Colonic mucosa (tissue), 4 donors: Measurements from ENCODE around the gene C1orf116. TPM values are rescaled to one million over a fixed set of nuclear protein-coding genes. Genes with fewer than 3 reads are reported as not detected.
A peak's percentile ranks its signal among the peaks of the same experiment; 100 is the strongest.

Experiments used
- DNase-seq: peaks from one replicate; pipeline ENCODE4 v3.0.0-alpha.2; 2020
- H3K27ac ChIP-seq: fragments of 200-600 bp; one replicate; pipeline ENCODE4 v1.8.0; 2021
- H3K27me3 ChIP-seq: fragments of 200-600 bp; one replicate; pipeline ENCODE4 v1.8.0; 2021
- H3K36me3 ChIP-seq: fragments of 200-600 bp; one replicate; pipeline ENCODE4 v1.8.0; 2021
- H3K4me1 ChIP-seq: fragments of 200-600 bp; one replicate; pipeline ENCODE4 v1.8.0; 2021; ENCODE audit warnings: mild to moderate bottlenecking
- H3K4me3 ChIP-seq: fragments of 200-600 bp; one replicate; pipeline ENCODE4 v1.8.0; 2021
- H3K9ac ChIP-seq, 2 donors: one replicate each; pipeline ENCODE4 v1.7.0; 2013; ENCODE audit warnings: control low read depth in 2 of 2, low read depth in 2 of 2, low read length in 2 of 2
- H3K9me3 ChIP-seq: fragments of 200-600 bp; one replicate; pipeline ENCODE4 v1.8.0; 2021
- CTCF ChIP-seq: fragments of 200-600 bp; IDR thresholded peaks from one replicate; pipeline ENCODE4 v1.8.0; 2022; ENCODE audit warnings: antibody characterized with exemption, mild to moderate bottlenecking
- intact Hi-C: fragments of 100-400 bp; cut with DNase I; formaldehyde crosslinking; loops from one replicate; pipeline ENCODE4 v1.14.1; 2022
- total RNA-seq, 2 donors: library from RNA; stranded (reverse); fragmentation: NEBNext Ultra II Directional in 1 of 2; extraction: Animal tissue kit (Norgen Biotek cat#: 25700) in 1 of 2; gene quantifications; one replicate each; pipeline ENCODE4 v1.2.1, GENCODE V29; 2021
- donor health status: healthy.
- donor health status: DM: no; HTN: no; CAD: no.
- donor health status: DM: no; HTN: no; CAD: no.

C1orf116 gene
- total RNA-seq, 2 donors from 2014 or later = 12.0 to 25.5 TPM

DNA sequence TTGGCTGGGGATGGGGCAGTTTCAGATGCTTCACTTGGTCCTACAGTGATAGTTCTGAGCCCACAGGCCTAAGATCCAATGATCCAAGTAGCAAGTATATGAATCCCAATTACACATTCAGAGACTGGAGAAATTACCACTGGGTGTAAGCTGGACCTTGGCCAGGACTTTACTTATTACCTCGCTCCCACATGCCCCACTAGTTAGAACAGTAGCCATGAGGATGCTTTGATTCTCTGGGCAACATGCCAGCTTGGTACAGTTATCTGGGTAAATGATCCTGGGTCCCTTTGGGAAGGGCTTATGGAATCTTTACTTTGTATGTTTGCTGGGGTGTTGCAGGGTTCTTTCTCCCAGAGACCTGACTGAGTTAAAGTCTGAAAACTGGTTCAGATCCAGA, 57.2 kb downstream of the C1orf116 start:
- no peak overlapping the region for H3K4me3 ChIP-seq
- no peak overlapping the region for H3K27ac ChIP-seq
- no peaks in the 10 kb centered on the region for H3K27me3 ChIP-seq
- peak; percentile 75 for DNase-seq
- H3K36me3 ChIP-seq = no peaks in the 10 kb centered on the region
- intact Hi-C loops = loop anchor here (5.0 kb wide), 1 partner anchor 33 kb away; no protein-coding TSS in a partner anchor
- no peak for TF ChIP-seq CTCF
- no peak overlapping the region for H3K9ac ChIP-seq
- H3K9me3 ChIP-seq = no peaks in the 10 kb centered on the region
- peaks cover 24% of the 10 kb centered on the region for H3K4me1 ChIP-seq

GRCh38 chr1:206974140-206974539, 58.4 kb downstream of the C1orf116 start:
- H3K27ac ChIP-seq = peak overlapping the region; percentile 66
- intact Hi-C loops = no loop called here

DNA sequence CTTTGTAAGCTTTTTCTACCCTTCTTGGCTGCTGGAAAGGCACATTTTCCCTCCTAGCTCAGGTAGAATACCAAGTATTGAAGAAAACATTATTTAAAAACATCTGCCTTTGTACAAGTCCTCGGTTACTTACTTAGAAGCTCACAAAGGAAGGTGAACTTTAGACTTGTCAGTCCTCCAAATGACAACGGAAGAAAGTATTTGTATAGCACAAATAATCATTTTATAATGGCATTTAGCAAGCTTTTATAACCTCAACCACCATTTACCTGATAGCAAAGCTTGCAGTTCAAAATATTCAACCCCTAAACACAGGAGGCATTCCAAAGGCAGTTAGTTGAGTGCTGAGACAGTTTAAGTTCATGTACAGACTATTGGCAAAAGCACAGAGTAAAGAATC, 59.8 kb downstream of the C1orf116 start:
- Histone ChIP-seq H3K36me3 (no peaks in the 10 kb centered on the region), H3K9me3 (no peaks in the 10 kb centered on the region), H3K4me3 (no peak overlapping the region), H3K27ac (peak overlapping the region; percentile 66), H3K27me3 (no peaks in the 10 kb centered on the region), H3K4me1 (peaks cover 35% of the 10 kb centered on the region), H3K9ac (peak overlapping the region; percentile 8 to 52)
- intact Hi-C loops = no loop called here
- no peak for DNase-seq
- TF ChIP-seq CTCF = no peak

More at GRCh38 chr1:206974140-206974539, 58.4 kb downstream of the C1orf116 start:
- Histone ChIP-seq H3K36me3 (no peaks in the 10 kb centered on the region), H3K4me1 (peaks cover 23% of the 10 kb centered on the region), H3K9ac (peak overlapping the region in 1 of 2 donors; percentile 52), H3K4me3 (no peak overlapping the region), H3K27me3 (no peaks in the 10 kb centered on the region), H3K9me3 (no peaks in the 10 kb centered on the region)
- no peak for TF ChIP-seq CTCF
- no peak for DNase-seq

GRCh38 chr1:206971029-206971655, 61.4 kb downstream of the C1orf116 start:
- no peak overlapping the region for H3K4me3 ChIP-seq
- no peaks in the 10 kb centered on the region for H3K9me3 ChIP-seq
- intact Hi-C loops = no loop called here
- no peak for TF ChIP-seq CTCF
- H3K27ac ChIP-seq = no peak overlapping the region
- DNase-seq = no peak
- H3K4me1 ChIP-seq = peaks cover 47% of the 10 kb centered on the region
- H3K36me3 ChIP-seq = no peaks in the 10 kb centered on the region
- no peak overlapping the region for H3K9ac ChIP-seq
- no peaks in the 10 kb centered on the region for H3K27me3 ChIP-seq

GRCh38 chr1:206970446-206970845, 62.1 kb downstream of the C1orf116 start, which contains the start of gene FCAMR:
Gene FCAMR, minus strand, starts transcription at chr1:206970460. Its CDS starts 335 bp downstream, at chr1:206970125.
- Histone ChIP-seq H3K27me3 (no peaks in the 10 kb centered on the region), H3K27ac (peak within 1 kb of the TSS; percentile 82)
- intact Hi-C loops = no loop called here

More at GRCh38 chr1:206970446-206970845, 62.1 kb downstream of the C1orf116 start, which contains the start of gene FCAMR:
- Histone ChIP-seq H3K4me1 (peaks cover 47% of the 10 kb centered on the region), H3K4me3 (no peak within 1 kb of the TSS), H3K9ac (peak within 1 kb of the TSS in 1 of 2 donors; percentile 85), H3K9me3 (no peaks in the 10 kb centered on the region), H3K36me3 (no peaks in the 10 kb centered on the region)
- no peak for DNase-seq
- no peak for TF ChIP-seq CTCF
